Skeletal muscle satellite cell (primary cell): Measurements from ENCODE around the gene GALNT13.

Experiments
- H3K27me3 ChIP-seq: 2 replicates; pipeline ENCODE4 v1.7.0; 2013; ENCODE audit warnings: low read length; ENCODE audit not compliant: control insufficient read depth, insufficient read depth
- H3K36me3 ChIP-seq: 2 replicates; pipeline ENCODE4 v1.7.0; 2013; ENCODE audit warnings: mild to moderate bottlenecking, control low read depth, low read length; ENCODE audit not compliant: insufficient read depth
- H3K4me1 ChIP-seq: 2 replicates; pipeline ENCODE4 v1.7.0; 2013; ENCODE audit warnings: low read length; ENCODE audit not compliant: control insufficient read depth, insufficient read depth
- H3K4me2 ChIP-seq: 2 replicates; pipeline ENCODE4 v1.7.0; 2013; ENCODE audit warnings: mild to moderate bottlenecking, low read length
- H3K4me3 ChIP-seq: 2 replicates; pipeline ENCODE4 v1.7.0; 2013; ENCODE audit warnings: low read length
- H3K9ac ChIP-seq: 2 replicates; pipeline ENCODE4 v1.7.0; 2013; ENCODE audit warnings: mild to moderate bottlenecking, low read depth, low read length, moderate library complexity
- H3K9me3 ChIP-seq: replicated peaks from 2 replicates; pipeline ENCODE4 v1.7.0; 2013; ENCODE audit warnings: mild to moderate bottlenecking, control low read depth, low read length

Gene GALNT13

DNA sequence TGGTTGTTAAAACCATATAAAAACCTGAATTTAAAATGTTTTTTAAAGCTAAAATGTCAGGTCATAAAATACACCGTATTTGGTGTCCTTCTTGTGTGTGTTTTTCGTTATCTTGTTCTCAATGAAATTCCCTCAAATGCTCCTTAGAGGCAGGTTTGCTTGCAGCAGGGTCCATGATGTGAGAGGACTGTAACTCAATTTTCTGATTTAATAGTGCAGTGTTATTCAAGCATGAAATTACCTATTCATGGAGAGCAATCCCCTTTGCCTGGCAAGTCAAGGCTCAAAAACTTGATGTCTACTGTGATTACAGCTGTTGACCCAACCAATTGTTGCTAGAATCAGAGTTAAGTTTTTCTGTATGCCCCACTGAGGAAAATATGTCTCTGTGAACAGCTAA is 318.2 kb downstream of the GALNT13 start:
- no peak overlapping the region for H3K4me2 ChIP-seq

DNA sequence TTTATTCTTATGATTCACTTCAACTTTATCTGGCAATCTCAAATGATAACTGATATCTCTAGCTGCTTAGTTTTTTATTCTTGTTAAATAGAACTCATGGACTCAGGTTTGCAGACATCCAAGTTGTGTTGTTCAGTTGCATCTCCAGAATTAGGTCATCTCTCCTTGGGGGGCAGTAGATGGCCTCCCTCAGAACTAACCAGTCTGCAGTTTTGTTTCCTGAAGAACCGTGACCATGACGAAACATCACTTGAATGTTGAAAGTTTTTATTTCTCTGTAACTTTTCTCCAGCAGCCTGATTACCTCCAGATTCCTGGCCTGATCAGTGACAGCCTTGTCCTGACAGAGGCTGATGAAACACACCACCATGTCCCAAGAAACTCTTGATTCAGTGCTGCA is 321.5 kb downstream of the GALNT13 start:
- no peak overlapping the region for H3K4me3 ChIP-seq
- H3K9ac ChIP-seq: no peak overlapping the region
- no peaks in the 10 kb centered on the region for H3K36me3 ChIP-seq
- no peaks in the 10 kb centered on the region for H3K27me3 ChIP-seq
- no peak overlapping the region for H3K4me2 ChIP-seq
- H3K4me1 ChIP-seq: no peaks in the 10 kb centered on the region
- no peaks in the 10 kb centered on the region for H3K9me3 ChIP-seq

More for the DNA sequence above, 318.2 kb downstream of the GALNT13 start:
- H3K4me1 ChIP-seq: no peaks in the 10 kb centered on the region
- no peak overlapping the region for H3K9ac ChIP-seq
- H3K36me3 ChIP-seq: no peaks in the 10 kb centered on the region
- H3K9me3 ChIP-seq: no peaks in the 10 kb centered on the region
- no peak overlapping the region for H3K4me3 ChIP-seq
- H3K27me3 ChIP-seq: no peaks in the 10 kb centered on the region

DNA sequence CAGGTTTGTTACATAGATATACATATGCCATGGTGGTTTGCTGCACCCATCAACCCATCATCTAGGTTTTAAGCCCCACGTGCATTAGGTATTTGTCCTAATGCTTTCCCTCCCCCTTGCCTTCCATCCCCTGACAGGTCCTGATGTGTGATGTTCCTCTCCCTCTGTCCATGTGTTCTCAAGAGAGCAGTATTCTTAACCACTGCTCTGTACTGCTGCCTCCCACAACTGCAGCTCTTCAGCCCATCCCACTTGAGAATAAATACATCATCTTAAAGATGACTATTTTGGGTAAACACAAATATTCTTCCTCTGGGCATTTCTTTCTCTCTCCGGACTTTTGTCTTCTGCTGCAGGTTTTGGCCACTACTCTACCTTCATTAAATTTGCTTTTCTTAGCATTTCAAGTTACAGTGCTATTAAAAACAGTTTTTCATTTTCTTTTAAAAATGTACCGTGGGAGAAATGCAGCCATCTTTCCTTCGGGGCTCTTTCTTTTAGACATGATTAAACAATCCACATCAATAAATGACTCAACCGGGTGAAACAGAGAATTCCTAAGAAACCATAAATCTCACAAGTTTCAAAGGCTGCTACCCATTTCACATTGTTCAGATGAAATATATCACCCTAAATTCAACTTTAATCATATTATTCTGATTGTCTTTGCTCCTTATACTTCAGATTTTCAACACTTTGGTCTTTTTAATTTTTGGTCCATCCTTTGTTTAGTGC is 323.4 kb downstream of the GALNT13 start:
- Histone ChIP-seq H3K9ac (no peak overlapping the region), H3K36me3 (no peaks in the 10 kb centered on the region), H3K4me2 (no peak overlapping the region), H3K4me1 (no peaks in the 10 kb centered on the region), H3K27me3 (no peaks in the 10 kb centered on the region), H3K4me3 (no peak overlapping the region), H3K9me3 (no peaks in the 10 kb centered on the region)

DNA sequence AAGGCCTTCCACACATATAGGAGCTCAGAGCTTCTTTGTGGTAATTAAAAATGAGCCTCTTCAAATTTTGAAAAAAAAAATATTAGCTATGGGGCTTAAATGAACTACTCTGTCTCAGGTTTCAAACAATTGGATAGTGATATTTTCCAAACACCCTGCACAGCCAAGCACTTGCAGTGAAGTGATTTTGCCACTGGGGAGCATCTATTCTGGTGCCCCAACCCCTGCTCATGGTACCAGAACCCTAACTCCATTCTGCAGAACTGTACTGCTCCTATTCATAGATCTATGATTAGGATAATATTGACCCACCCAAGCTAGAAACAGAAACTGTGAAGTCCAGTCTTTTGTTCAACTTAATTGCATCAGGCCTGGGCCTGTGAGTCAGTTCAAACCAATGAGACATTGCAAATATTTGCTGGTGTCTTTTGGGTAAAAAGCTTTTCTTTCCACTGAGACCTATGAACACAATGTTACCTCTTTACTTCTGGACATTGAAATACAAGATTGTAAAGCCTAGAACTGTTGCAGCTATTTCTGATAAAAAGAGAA is 324.0 kb downstream of the GALNT13 start:
- no peak overlapping the region for H3K9ac ChIP-seq

DNA sequence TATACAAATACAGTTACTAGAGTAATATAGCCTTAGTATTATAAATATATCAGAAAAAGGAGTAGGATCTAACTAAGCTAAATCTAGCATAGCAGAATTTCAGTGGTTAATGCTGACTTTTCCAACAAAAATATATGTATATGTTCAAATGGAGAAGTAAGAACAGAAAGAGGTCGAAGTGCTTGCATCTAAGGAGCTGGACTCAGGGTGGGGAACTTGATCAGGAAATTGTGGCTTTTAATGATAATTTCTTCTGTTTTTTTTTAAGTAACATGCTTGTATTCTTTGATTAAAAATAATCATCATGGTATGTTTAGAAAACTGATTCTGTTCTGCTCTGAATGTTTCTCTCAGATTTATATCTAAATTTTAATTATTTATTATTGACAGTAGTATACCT is 327.1 kb downstream of the GALNT13 start:
- Histone ChIP-seq H3K4me2 (no peak overlapping the region), H3K27me3 (no peaks in the 10 kb centered on the region), H3K36me3 (no peaks in the 10 kb centered on the region), H3K4me1 (no peaks in the 10 kb centered on the region), H3K9me3 (no peaks in the 10 kb centered on the region), H3K9ac (no peak overlapping the region), H3K4me3 (no peak overlapping the region)

More for the DNA sequence above, 324.0 kb downstream of the GALNT13 start:
- no peak overlapping the region for H3K4me3 ChIP-seq
- H3K4me2 ChIP-seq: no peak overlapping the region
- H3K36me3 ChIP-seq: no peaks in the 10 kb centered on the region
- no peaks in the 10 kb centered on the region for H3K4me1 ChIP-seq
- no peaks in the 10 kb centered on the region for H3K27me3 ChIP-seq
- H3K9me3 ChIP-seq: no peaks in the 10 kb centered on the region

DNA sequence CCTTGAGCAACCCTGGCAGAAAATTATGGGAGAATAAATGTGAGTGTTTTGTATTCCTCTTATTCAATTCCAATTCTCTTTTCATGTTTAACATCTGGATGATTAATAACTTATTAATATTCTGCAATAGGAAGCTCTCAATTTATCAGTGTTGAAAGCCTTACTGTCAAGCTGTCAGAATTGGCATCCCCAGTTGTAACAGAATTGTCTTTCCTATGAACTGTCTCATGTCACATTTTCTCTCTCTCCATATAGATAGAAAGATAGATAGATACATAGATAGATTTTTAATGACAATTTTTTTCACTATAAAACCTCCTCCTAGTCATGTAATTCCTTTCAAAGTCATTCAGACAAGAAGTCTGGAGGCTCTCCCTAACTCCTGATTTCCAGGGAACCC is 331.5 kb downstream of the GALNT13 start:
- Histone ChIP-seq H3K4me3 (no peak overlapping the region), H3K4me1 (no peaks in the 10 kb centered on the region), H3K4me2 (no peak overlapping the region), H3K9ac (no peak overlapping the region), H3K27me3 (no peaks in the 10 kb centered on the region), H3K9me3 (no peaks in the 10 kb centered on the region), H3K36me3 (no peaks in the 10 kb centered on the region)

DNA sequence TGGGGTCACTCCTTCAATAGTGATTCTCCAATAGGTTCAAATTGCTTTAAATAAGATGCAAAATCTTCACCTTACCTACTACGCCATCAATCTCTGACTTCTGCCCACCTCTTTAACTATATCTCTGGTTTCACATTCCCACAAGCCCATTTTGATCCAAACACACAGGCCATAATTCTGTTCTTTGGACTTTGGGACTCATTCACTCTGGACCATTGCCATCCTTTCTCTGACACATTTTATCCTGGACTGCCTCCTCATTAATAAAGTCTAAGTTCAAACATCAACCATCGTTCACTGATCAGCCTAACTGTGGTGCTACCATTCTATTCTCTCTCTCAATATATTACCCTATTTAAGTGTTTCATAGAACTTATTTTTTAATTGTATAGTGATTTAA is 332.2 kb downstream of the GALNT13 start:
- H3K36me3 ChIP-seq: no peaks in the 10 kb centered on the region
- H3K9ac ChIP-seq: no peak overlapping the region
- no peaks in the 10 kb centered on the region for H3K27me3 ChIP-seq
- no peaks in the 10 kb centered on the region for H3K4me1 ChIP-seq
- no peak overlapping the region for H3K4me2 ChIP-seq
- no peak overlapping the region for H3K4me3 ChIP-seq
- no peaks in the 10 kb centered on the region for H3K9me3 ChIP-seq

DNA sequence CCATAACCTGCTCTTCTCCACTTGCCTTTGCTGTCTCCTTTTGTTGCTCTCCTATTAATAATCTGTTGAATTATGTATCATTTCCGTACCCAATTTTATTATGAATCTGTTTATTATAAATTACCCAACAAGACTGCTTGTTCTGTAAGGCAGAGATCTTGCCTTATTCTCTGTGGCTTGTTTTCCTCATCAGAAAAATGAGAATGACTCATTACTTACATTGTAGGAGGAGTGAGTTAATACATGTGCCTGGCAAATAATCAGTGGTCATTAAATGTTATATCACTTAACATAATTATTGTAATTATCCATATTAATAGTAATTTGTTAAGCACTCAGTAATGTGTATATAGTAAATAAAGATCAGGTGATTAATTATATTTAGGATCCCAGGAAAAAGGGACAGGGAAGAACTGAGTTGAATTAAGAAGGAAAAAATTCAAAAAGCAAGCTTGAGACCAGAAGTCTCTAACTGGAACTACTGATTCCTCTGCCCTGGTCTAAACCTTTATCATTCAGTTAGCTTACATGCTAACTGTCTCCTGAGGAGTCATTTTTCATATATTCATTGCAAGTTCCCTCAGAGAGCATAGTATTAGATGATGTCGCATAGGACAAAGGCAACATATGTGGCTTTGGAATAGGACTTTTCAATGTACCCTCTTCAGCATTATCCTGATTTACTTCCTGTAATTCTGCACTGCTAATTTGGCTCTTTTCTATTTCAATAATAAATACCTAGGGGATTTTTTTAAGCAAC is 335.7 kb downstream of the GALNT13 start:
- H3K4me2 ChIP-seq: no peak overlapping the region
- no peaks in the 10 kb centered on the region for H3K9me3 ChIP-seq
- H3K36me3 ChIP-seq: no peaks in the 10 kb centered on the region
- no peaks in the 10 kb centered on the region for H3K27me3 ChIP-seq
- H3K4me3 ChIP-seq: no peak overlapping the region
- H3K4me1 ChIP-seq: no peaks in the 10 kb centered on the region
- H3K9ac ChIP-seq: no peak overlapping the region

DNA sequence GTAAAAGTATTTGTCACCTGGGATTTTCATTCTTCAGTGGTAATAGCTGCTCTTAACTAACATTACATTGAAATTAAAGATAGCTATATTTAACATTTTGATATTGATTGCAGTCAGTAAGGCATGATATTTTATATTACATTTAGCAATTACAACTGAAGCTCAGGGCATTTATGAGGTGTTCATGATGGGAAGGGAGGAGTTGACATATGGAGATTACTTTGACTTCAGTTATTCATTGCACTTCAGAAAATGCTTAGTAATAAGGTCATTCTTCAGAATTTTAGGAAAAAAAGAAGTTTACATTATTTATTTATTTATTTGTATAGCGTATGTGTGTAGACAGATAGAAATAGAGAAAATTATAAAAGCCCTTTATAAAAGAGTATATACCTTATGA is 352.0 kb downstream of the GALNT13 start:
- no peaks in the 10 kb centered on the region for H3K27me3 ChIP-seq
- H3K4me3 ChIP-seq: no peak overlapping the region
- H3K9me3 ChIP-seq: no peaks in the 10 kb centered on the region
- H3K4me2 ChIP-seq: no peak overlapping the region
- no peak overlapping the region for H3K9ac ChIP-seq
- H3K36me3 ChIP-seq: no peaks in the 10 kb centered on the region
- no peaks in the 10 kb centered on the region for H3K4me1 ChIP-seq

DNA sequence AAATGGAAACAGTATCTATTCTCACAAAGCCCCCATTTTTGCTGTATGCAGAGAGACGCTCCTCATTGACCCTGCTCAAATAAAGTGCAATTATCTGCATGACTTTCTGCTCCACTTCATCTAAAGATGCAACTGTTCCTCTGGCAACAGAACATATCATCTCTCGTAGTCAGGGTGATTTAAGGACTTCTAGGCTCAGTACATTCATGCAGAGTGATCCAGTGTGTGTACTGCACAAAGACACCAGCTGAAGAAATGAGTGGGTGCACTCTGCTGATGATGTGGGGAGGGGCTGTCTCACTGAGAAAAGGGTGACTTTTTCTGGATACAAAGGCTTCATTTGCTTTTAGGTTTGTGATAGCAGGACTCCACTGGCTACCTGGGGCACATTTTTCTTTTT is 355.2 kb downstream of the GALNT13 start:
- no peaks in the 10 kb centered on the region for H3K9me3 ChIP-seq
- no peak overlapping the region for H3K4me3 ChIP-seq
- H3K4me2 ChIP-seq: no peak overlapping the region
- H3K27me3 ChIP-seq: no peaks in the 10 kb centered on the region
- no peaks in the 10 kb centered on the region for H3K4me1 ChIP-seq
- H3K9ac ChIP-seq: no peak overlapping the region
- no peaks in the 10 kb centered on the region for H3K36me3 ChIP-seq

DNA sequence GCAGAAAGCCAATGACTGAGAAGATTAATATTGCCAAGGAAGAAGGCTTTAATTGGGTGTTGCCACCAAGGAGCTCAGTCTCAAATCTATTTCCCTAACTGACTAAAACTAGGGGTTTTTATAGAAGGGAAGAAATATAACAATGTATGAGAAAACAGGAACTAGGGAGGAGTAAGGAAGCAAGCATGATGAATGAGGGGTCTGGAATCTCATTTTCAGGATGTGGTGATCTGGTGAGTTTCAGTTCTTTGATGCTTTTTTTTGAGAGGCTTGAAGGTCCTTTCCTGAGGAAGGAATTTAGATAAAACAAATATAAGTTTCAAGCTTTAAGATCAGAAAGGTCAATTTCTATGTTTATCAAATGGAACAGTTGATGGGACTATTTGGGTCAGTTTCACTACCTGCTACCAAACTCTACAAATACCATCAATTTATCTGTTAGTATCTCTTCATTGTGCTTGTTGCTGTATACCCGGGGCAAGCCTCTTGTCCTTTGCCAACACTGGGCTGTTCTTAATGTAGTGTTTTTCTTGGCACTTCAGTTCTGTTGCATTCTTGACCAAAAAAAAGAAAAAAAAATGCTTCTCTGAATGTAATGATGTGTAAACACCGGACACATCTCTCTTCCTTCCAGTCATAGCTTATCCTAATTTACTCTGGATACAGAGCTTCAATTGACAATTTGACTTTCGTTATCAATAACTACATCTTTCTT is 357.0 kb downstream of the GALNT13 start:
- no peaks in the 10 kb centered on the region for H3K27me3 ChIP-seq
- no peak overlapping the region for H3K4me2 ChIP-seq
- H3K36me3 ChIP-seq: no peaks in the 10 kb centered on the region
- H3K9ac ChIP-seq: no peak overlapping the region
- H3K9me3 ChIP-seq: no peaks in the 10 kb centered on the region
- H3K4me3 ChIP-seq: no peak overlapping the region
- H3K4me1 ChIP-seq: no peaks in the 10 kb centered on the region
